HG03103 (cell line): Measurements from ENCODE around the gene DOCK1.

ENCODE experiments used
- ATAC-seq: cut with Tn5 transposase; IDR thresholded peaks from one replicate; pipeline ENCODE4 v1.9.1; 2021; ENCODE audit warnings: low read depth; ENCODE audit not compliant: unreplicated experiment

The DOCK1 gene

GRCh38 chr10:127154831-127155620, 249.8 kb downstream of the DOCK1 start:
- ATAC-seq = no peak

DNA sequence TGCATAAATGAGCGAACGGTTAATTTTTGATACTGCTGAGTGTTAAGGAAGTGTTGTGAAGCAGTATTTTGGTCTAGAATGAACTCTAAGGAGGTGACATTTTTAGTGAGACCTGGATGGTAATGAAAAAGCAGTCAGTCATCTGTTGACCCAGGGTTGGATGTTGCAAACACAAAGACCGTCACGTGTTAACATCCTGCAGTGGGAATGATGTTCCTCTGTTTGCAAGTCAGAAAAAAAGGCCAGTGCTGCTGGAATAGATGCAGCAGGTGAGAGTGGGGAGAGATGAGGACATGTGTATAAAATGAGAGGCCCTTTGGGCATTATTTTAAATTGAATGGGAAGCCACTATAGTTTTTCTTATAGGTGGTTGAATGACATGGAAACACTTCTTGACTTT, 251.9 kb downstream of the DOCK1 start:
- ATAC-seq = no peak

DNA sequence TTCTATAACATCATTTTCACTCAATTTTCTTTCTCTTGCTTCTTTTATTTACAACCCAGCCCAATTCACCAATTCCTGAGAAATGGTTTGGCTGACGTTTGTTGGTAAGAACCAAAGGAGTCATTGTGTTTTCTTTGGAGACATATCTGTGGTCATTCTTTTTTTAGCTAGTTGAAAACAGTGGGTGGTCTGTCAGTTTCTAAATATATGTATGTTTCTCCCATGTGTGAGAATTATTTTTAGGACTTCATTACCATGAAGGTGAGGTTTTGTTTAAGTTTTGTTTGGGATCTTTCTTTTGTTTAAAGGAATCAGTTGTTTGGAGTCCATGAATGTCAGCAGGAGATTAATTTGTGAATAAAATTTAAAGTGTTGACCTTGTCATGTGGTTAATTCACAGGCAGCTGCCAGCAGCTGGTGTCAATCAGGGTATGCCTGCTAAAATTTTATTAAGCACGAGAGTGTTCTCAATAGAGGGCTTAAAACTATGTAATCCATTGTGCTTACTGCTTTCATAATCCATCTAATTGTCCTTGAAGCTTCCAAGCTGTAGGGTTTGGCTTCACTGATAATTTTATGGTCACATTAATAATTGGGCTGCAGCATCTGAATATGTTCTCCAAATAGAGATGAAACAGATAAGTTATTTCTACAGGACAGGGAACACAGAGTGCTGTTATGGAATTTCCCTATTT, 252.4 kb downstream of the DOCK1 start:
- no peak for ATAC-seq

GRCh38 chr10:127158662-127159061, 253.4 kb downstream of the DOCK1 start:
- ATAC-seq = no peak

- ATAC-seq = no peak
Observed at GRCh38 chr10:127159648-127160245, 254.5 kb downstream of the DOCK1 start.

GRCh38 chr10:127161482-127161881, 256.3 kb downstream of the DOCK1 start:
- no peak for ATAC-seq

GRCh38 chr10:127162841-127163240, 257.6 kb downstream of the DOCK1 start:
- no peak for ATAC-seq

GRCh38 chr10:127168261-127168660, 263.0 kb downstream of the DOCK1 start:
- ATAC-seq = no peak

GRCh38 chr10:127174866-127175265, 269.6 kb downstream of the DOCK1 start:
- no peak for ATAC-seq

- no peak for ATAC-seq
Observed at GRCh38 chr10:127175357-127176110, 270.3 kb downstream of the DOCK1 start.

GRCh38 chr10:127176649-127177048, 271.4 kb downstream of the DOCK1 start:
- no peak for ATAC-seq

- no peak for ATAC-seq
Observed at GRCh38 chr10:127179612-127180250, 274.5 kb downstream of the DOCK1 start.

- ATAC-seq = no peak
Observed at GRCh38 chr10:127182161-127182560, 276.9 kb downstream of the DOCK1 start.

- no peak for ATAC-seq
Observed at GRCh38 chr10:127184582-127184981, 279.4 kb downstream of the DOCK1 start.

DNA sequence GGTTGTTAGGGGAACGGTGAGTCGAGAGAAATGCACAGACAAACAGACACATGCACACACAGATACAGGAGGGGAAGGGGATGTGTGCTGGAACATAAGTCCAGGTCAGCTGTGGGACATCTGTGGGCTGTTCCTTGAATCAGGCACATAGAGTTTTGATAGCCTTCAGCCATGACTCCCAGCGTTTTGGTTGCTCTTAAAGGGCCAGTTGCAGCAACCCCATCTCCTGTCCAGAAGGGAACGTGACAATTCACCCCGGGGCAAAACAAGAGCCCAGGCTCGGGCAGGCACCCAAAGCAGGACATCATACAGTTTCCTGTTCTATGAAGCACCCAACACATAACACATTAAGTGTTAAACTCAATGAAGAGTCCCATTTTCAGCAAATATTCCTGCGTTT, 281.6 kb downstream of the DOCK1 start:
- ATAC-seq = no peak

DNA sequence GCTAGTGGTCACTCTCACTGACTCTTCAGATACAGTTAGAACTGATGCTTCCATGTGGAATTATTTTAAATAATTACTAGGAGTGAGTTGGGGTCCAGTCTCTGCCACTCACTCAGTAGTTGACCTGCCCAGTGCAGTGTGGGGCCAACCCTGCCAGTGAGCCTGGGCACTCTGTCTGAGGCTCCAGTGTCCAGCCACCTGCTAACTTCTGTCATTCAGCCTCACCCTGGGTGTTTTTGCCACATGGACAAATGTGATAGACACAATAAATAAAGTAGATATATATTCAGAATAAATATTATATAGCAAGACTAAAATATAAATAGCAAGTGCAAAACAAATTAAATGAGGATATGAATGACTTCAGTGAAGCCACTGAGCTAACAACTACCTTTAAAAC, 284.0 kb downstream of the DOCK1 start:
- no peak for ATAC-seq

DNA sequence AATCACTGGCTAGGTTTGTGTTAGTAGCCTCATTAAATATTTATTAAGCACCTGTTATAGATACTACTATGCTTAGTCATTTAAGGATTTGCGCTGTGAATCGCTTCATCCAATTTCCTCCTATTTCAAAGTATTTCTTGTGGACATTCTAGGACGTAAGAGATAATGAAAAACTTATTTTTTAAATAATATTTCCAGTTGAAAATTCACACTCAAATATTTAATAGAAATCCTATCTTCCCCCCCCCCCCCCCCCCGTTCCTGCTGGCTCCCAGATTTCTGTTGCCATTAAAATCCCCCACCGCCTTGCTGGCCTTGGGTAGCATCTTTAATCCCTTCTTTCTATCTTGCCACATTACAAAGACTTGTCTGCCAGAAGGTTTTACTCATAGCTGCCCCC, 285.2 kb downstream of the DOCK1 start:
- ATAC-seq = no peak

GRCh38 chr10:127193125-127193524, 287.9 kb downstream of the DOCK1 start:
- no peak for ATAC-seq

- no peak for ATAC-seq
Observed at GRCh38 chr10:127194111-127194510, 288.9 kb downstream of the DOCK1 start.

- ATAC-seq = no peak
Observed at GRCh38 chr10:127194599-127194998, 289.4 kb downstream of the DOCK1 start.
